SK-N-SH (cell line): ENCODE results near the gene CRLF1. TPM values are rescaled to one million over a fixed set of nuclear protein-coding genes. Genes with fewer than 3 reads are reported as not detected.

ENCODE experiments used
- CTCF ChIA-PET: fragments of 300-600, 350-600 bp; formaldehyde crosslinking; extraction: SDS; loops from one replicate; lab custom pipeline; 2021; lab: Yijun Ruan, JAX
- POLR2A ChIA-PET: fragments of 350-600 bp; sonication (Branson Sonifier 250); formaldehyde crosslinking; extraction: SDS; loops from one replicate; lab custom pipeline; 2020; ENCODE audit warnings: antibody characterized with exemption, inconsistent platforms; lab: Yijun Ruan, JAX
- DNase-seq: peaks from one replicate; pipeline ENCODE4 v3.0.0; 2012
- H2AFZ ChIP-seq: fragments of 200-600 bp; sonication (generic); 2 replicates; pipeline ENCODE4 v1.8.1; 2016; ENCODE audit warnings: antibody characterized with exemption, mild to moderate bottlenecking, low read depth
- H3F3A ChIP-seq: fragments of 200-600 bp; sonication (generic); replicated peaks from 2 replicates; pipeline ENCODE3; 2016; ENCODE audit warnings: antibody characterized with exemption, mild to moderate bottlenecking; ENCODE audit not compliant: insufficient read depth
- H3K27ac ChIP-seq, 2 experiments: fragments of 200-500 bp in 1 of 2; fragments of 200-600 bp in 1 of 2; sonication (Bioruptor generic) in 1 of 2; sonication (generic), shearing (Covaris generic) in 1 of 2; 2 replicates each; pipeline versions ENCODE4 v1.5.1 to v1.6.1; 2014 to 2016; ENCODE audit warnings: low read depth in 2 of 2, inconsistent platforms in 1 of 2, low read length in 1 of 2, mild to moderate bottlenecking in 1 of 2, mixed read lengths in 1 of 2
- H3K27me3 ChIP-seq: fragments of 200-600 bp; sonication (generic), shearing (Covaris generic); 2 replicates; pipeline ENCODE4 v1.6.1; 2016; ENCODE audit warnings: mixed run types; ENCODE audit not compliant: insufficient read depth
- H3K36me3 ChIP-seq, 2 experiments: fragments of 200-500 bp in 1 of 2; fragments of 200-600 bp in 1 of 2; sonication (Bioruptor generic) in 1 of 2; sonication (generic) in 1 of 2; replicated peaks in 1 of 2; 2 replicates each; pipeline versions ENCODE3 to v1.5.1; 2014 to 2016; ENCODE audit warnings: low read length in 1 of 2, mild to moderate bottlenecking in 1 of 2; ENCODE audit not compliant: insufficient read depth in 2 of 2, control insufficient read depth in 1 of 2
- H3K4me1 ChIP-seq, 2 experiments: fragments of 200-500 bp in 1 of 2; fragments of 200-600 bp in 1 of 2; sonication (Bioruptor generic) in 1 of 2; sonication (generic), shearing (Covaris generic) in 1 of 2; 2 replicates each; pipeline versions ENCODE4 v1.5.1 to v1.6.1; 2014 to 2016; ENCODE audit warnings: low read depth in 1 of 2, low read length in 1 of 2, mixed run types in 1 of 2; ENCODE audit not compliant: insufficient read depth in 2 of 2, control insufficient read depth in 1 of 2
- H3K4me2 ChIP-seq: fragments of 200-600 bp; sonication (generic), shearing (Covaris generic); 2 replicates; pipeline ENCODE4 v1.6.1; 2017; ENCODE audit warnings: mixed run types
- H3K4me3 ChIP-seq, 2 experiments: fragments of 200-500 bp in 1 of 2; fragments of 200-600 bp in 1 of 2; sonication (Bioruptor generic) in 1 of 2; sonication (generic), shearing (Covaris generic) in 1 of 2; 2 replicates each; pipeline versions ENCODE4 v1.5.1 to v1.8.1; 2014 to 2016; ENCODE audit warnings: low read depth in 2 of 2, inconsistent platforms in 1 of 2, low read length in 1 of 2, mild to moderate bottlenecking in 1 of 2, mixed read lengths in 1 of 2, moderate library complexity in 1 of 2
- H3K79me2 ChIP-seq: fragments of 200-600 bp; sonication (generic); 2 replicates; pipeline ENCODE4 v1.8.1; 2017; ENCODE audit warnings: mild to moderate bottlenecking; ENCODE audit not compliant: insufficient read depth
- H3K9ac ChIP-seq: fragments of 200-600 bp; sonication (generic); 2 replicates; pipeline ENCODE4 v1.6.1; 2017; ENCODE audit warnings: mixed run types
- H3K9me2 ChIP-seq: fragments of 200-600 bp; sonication (generic); 2 replicates; pipeline ENCODE4 v1.6.1; 2017; ENCODE audit warnings: mixed run types
- H3K9me3 ChIP-seq: fragments of 200-600 bp; sonication (generic); 2 replicates; pipeline ENCODE4 v1.6.1; 2017; ENCODE audit warnings: mixed run types, mild to moderate bottlenecking, moderate library complexity
- H4K20me1 ChIP-seq: fragments of 200-600 bp; sonication (generic); 2 replicates; pipeline ENCODE4 v1.6.1; 2017; ENCODE audit warnings: mild to moderate bottlenecking, mixed run types; ENCODE audit not compliant: insufficient read depth
- EP300 ChIP-seq, 2 experiments: IDR thresholded peaks; 2 replicates each; pipeline versions ENCODE4 v1.4.0 to v1.6.1; 2012; ENCODE audit warnings: borderline replicate concordance in 1 of 2, low read depth in 1 of 2, low read length in 1 of 2
- EZH2phosphoT487 ChIP-seq: fragments of 200-600 bp; sonication (generic); IDR thresholded peaks from 2 replicates; pipeline ENCODE4 v1.6.1; 2017; ENCODE audit warnings: low read depth, mixed run types, mild to moderate bottlenecking, antibody characterized with exemption, moderate library complexity, borderline replicate concordance
- FOSL2 ChIP-seq: IDR thresholded peaks from 2 replicates; pipeline ENCODE4 v1.4.0; 2012; ENCODE audit warnings: low read depth, mild to moderate bottlenecking, moderate library complexity, borderline replicate concordance
- MXI1 ChIP-seq: IDR thresholded peaks from 2 replicates; pipeline ENCODE4 v1.6.1; 2012; ENCODE audit warnings: mild to moderate bottlenecking, low read depth, low read length, improper control_type of control experiment
- POLR2AphosphoS5 ChIP-seq: IDR thresholded peaks from 2 replicates; pipeline ENCODE4 v1.6.1; 2012; ENCODE audit warnings: low read depth, low read length
- RXRA ChIP-seq: IDR thresholded peaks from 2 replicates; pipeline ENCODE4 v1.4.0; 2012; ENCODE audit warnings: low read depth, mild to moderate bottlenecking, borderline replicate concordance
- SMC3 ChIP-seq: IDR thresholded peaks from 2 replicates; pipeline ENCODE4 v1.6.1; 2012; ENCODE audit warnings: low read depth, low read length, improper control_type of control experiment
- USF1 ChIP-seq: IDR thresholded peaks from 2 replicates; pipeline ENCODE4 v1.4.0; 2012; ENCODE audit warnings: low read depth, borderline replicate concordance
- YY1 ChIP-seq: IDR thresholded peaks from 2 replicates; pipeline ENCODE4 v1.4.0; 2012; ENCODE audit warnings: low read depth, mild to moderate bottlenecking
- WGBS: methylation state at CpG from one replicate; pipeline ENCODE4 v1.1.6; 2017; ENCODE audit warnings: low lambda C conversion rate; 5-methylcytosine and 5-hydroxymethylcytosine counted together
- polyA plus RNA-seq, 3 experiments: library from polyadenylated mRNA; depleted of rRNA; stranded (reverse); fragments of >200 nt; gene quantifications; 2 replicates each; pipeline ENCODE4 v1.2.3, GENCODE V29; 2012
- TF ChIP-seq, protein P1 (sequence below): IDR thresholded peaks from 2 replicates; pipeline ENCODE4 v1.4.0; 2012; ENCODE audit warnings: low read depth
- TF ChIP-seq, protein P2 (sequence below): IDR thresholded peaks from 2 replicates; pipeline ENCODE4 v1.6.1; 2012; ENCODE audit warnings: mild to moderate bottlenecking, low read depth, low read length, moderate library complexity

The CRLF1 gene
- polyA plus RNA-seq, 1 of the 3 experiments (the other 2 are of a cell fraction) = 0.71 TPM

- H3K4me2 ChIP-seq = no peak overlapping the region
- 82% methylated on average over 14 of the region's 15 CpGs for WGBS
- no peak overlapping the region for H3K9ac ChIP-seq
- DNase-seq = no peak
- H2AFZ ChIP-seq = no peak overlapping the region
- no peaks in the 10 kb centered on the region for H3K79me2 ChIP-seq
- H3K27me3 ChIP-seq = no peaks in the 10 kb centered on the region
- peaks cover 0 to 14% of the 10 kb centered on the region in 2 experiments; a peak in 1 of 4 replicates for H3K4me1 ChIP-seq
- ChIA-PET CTCF (interaction anchor here (0.7 to 2.1 kb wide), 5 partner anchors 26 to 238 kb away, joined by 3 to 6 read pairs (median 5); no protein-coding TSS in a partner anchor), POLR2A (no interaction called here)
- no peak overlapping the region for H3K27ac ChIP-seq
- TF ChIP-seq EP300 (IDR thresholded peaks at IDR 0.05; ENCODE audit: borderline replicate concordance in 1 of 2, low read depth in 1 of 2, low read length in 1 of 2) = peak in 1 of 2 experiments; percentile 79; a peak in 2 of 4 replicates
- no peak for TF ChIP-seq RXRA
- TF ChIP-seq EZH2phosphoT487 = no peak
- no peak for TF ChIP-seq USF1
- H3K4me3 ChIP-seq = no peak overlapping the region
- no peaks in the 10 kb centered on the region for H4K20me1 ChIP-seq
- no peaks in the 10 kb centered on the region for H3K36me3 ChIP-seq
- no peaks in the 10 kb centered on the region for H3K9me2 ChIP-seq
- no peaks in the 10 kb centered on the region for H3K9me3 ChIP-seq
- no peaks in the 10 kb centered on the region for H3F3A ChIP-seq
Measured at GRCh38 chr19:18629166-18630088, 22.8 kb upstream of the CRLF1 start.

DNA sequence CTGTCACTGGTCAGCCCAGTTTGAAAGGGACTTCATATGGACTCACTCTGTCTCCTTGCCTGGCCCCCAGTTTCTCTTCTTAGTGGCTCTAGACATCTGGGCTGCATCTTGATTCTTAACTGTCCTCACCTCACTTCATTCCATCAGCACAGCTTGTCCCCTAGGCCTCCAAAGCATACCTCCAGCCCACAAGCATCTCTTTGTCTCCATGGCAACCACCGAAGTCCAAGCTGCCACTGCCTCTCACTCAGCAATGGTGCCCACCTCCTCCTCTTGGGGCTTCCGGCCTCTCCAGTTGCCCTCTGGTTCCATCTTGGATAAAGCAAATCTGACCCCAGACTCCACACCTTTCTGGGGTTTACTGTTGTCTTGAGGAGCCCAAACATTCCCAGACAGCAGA lies 20.3 kb upstream of the CRLF1 start:
- Histone ChIP-seq H3K4me3 (no peak overlapping the region), H3K27me3 (no peaks in the 10 kb centered on the region), H3K9ac (no peak overlapping the region), H3K36me3 (no peaks in the 10 kb centered on the region), H3K9me2 (no peaks in the 10 kb centered on the region), H3F3A (no peaks in the 10 kb centered on the region), H3K9me3 (no peaks in the 10 kb centered on the region), H3K4me1 (peaks cover 0 to 7% of the 10 kb centered on the region in 2 experiments; a peak in 1 of 4 replicates), H3K79me2 (no peaks in the 10 kb centered on the region), H3K27ac (no peak overlapping the region), H4K20me1 (no peaks in the 10 kb centered on the region), H3K4me2 (no peak overlapping the region), H2AFZ (no peak overlapping the region)
- DNase-seq = no peak
- TF ChIP-seq, protein P1, sequence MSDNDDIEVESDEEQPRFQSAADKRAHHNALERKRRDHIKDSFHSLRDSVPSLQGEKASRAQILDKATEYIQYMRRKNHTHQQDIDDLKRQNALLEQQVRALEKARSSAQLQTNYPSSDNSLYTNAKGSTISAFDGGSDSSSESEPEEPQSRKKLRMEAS = no peak
- TF ChIP-seq RXRA (no peak), MXI1 (no peak), SMC3 (no peak), FOSL2 (no peak), YY1 (no peak), POLR2AphosphoS5 (no peak)
- TF ChIP-seq, protein P2, sequence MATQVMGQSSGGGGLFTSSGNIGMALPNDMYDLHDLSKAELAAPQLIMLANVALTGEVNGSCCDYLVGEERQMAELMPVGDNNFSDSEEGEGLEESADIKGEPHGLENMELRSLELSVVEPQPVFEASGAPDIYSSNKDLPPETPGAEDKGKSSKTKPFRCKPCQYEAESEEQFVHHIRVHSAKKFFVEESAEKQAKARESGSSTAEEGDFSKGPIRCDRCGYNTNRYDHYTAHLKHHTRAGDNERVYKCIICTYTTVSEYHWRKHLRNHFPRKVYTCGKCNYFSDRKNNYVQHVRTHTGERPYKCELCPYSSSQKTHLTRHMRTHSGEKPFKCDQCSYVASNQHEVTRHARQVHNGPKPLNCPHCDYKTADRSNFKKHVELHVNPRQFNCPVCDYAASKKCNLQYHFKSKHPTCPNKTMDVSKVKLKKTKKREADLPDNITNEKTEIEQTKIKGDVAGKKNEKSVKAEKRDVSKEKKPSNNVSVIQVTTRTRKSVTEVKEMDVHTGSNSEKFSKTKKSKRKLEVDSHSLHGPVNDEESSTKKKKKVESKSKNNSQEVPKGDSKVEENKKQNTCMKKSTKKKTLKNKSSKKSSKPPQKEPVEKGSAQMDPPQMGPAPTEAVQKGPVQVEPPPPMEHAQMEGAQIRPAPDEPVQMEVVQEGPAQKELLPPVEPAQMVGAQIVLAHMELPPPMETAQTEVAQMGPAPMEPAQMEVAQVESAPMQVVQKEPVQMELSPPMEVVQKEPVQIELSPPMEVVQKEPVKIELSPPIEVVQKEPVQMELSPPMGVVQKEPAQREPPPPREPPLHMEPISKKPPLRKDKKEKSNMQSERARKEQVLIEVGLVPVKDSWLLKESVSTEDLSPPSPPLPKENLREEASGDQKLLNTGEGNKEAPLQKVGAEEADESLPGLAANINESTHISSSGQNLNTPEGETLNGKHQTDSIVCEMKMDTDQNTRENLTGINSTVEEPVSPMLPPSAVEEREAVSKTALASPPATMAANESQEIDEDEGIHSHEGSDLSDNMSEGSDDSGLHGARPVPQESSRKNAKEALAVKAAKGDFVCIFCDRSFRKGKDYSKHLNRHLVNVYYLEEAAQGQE = no peak
- ChIA-PET CTCF (no interaction called here), POLR2A (no interaction called here)
- WGBS = 72% methylated on average over 2 of the region's 2 CpGs
